CD14-positive monocyte (primary cell): ENCODE measurements around the gene ZDHHC14. TPM values are rescaled to one million over a fixed set of nuclear protein-coding genes. Genes with fewer than 3 reads are reported as not detected.
A peak's percentile ranks its signal among the peaks of the same experiment; 100 is the strongest.

Source experiments
- DNase-seq, 3 donors: peaks; one replicate each; pipeline ENCODE4 v3.0.0-alpha.2; 2011 to 2022
- H2AFZ ChIP-seq: 2 replicates; pipeline ENCODE4 v1.6.0; 2012; ENCODE audit warnings: mild to moderate bottlenecking, low read depth, low read length, inconsistent platforms; ENCODE audit not compliant: insufficient read depth, poor library complexity, severe bottlenecking
- H3K27ac ChIP-seq, 2 donors: 1 replicate in 1 of 2; 2 replicates in 1 of 2; pipeline ENCODE4 v1.5.1; 2012 to 2013; ENCODE audit warnings: low read length in 2 of 2, control low read depth in 1 of 2, inconsistent platforms in 1 of 2, low read depth in 1 of 2, mild to moderate bottlenecking in 1 of 2
- H3K27me3 ChIP-seq, 2 donors: one replicate each; pipeline versions ENCODE4 v1.6.0 to v1.6.1; 2011 to 2013; ENCODE audit warnings: low read length in 2 of 2; ENCODE audit not compliant: control insufficient read depth in 2 of 2, insufficient read depth in 2 of 2
- H3K36me3 ChIP-seq, 2 donors: replicated peaks in 1 of 2; 1 replicate in 1 of 2; 2 replicates in 1 of 2; pipeline versions ENCODE4 v1.5.1 to v1.6.1; 2012 to 2013; ENCODE audit warnings: low read length in 2 of 2, control low read depth in 1 of 2, inconsistent platforms in 1 of 2, mild to moderate bottlenecking in 1 of 2; ENCODE audit not compliant: insufficient read depth in 2 of 2, control insufficient read depth in 1 of 2
- H3K4me1 ChIP-seq, 2 donors: 1 replicate in 1 of 2; 2 replicates in 1 of 2; pipeline versions ENCODE4 v1.5.1 to v1.6.1; 2012 to 2013; ENCODE audit warnings: low read length in 2 of 2, control low read depth in 1 of 2, inconsistent platforms in 1 of 2, mild to moderate bottlenecking in 1 of 2, moderate library complexity in 1 of 2; ENCODE audit not compliant: insufficient read depth in 2 of 2, control insufficient read depth in 1 of 2
- H3K4me2 ChIP-seq: replicated peaks from 2 replicates; pipeline ENCODE3; 2012; ENCODE audit warnings: low read length, moderate library complexity, mild to moderate bottlenecking; ENCODE audit not compliant: poor library complexity, severe bottlenecking; ENCODE audit errors: extremely low read depth
- H3K4me3 ChIP-seq, 3 experiments: fragments of 200-600 bp in 1 of 3; sonication (generic) in 1 of 3; replicated peaks in 1 of 3; 1 replicate in 2 of 3; 2 replicates in 1 of 3; pipeline ENCODE4 v1.5.1; 2011 to 2013; ENCODE audit warnings: low read length in 3 of 3, mild to moderate bottlenecking in 3 of 3, control low read depth in 2 of 3, low read depth in 2 of 3, inconsistent platforms in 1 of 3, moderate library complexity in 1 of 3
- H3K79me2 ChIP-seq: 2 replicates; pipeline ENCODE4 v1.6.0; 2012; ENCODE audit warnings: mild to moderate bottlenecking, control low read depth, inconsistent platforms, low read length, moderate library complexity; ENCODE audit not compliant: insufficient read depth
- H3K9ac ChIP-seq: 2 replicates; pipeline ENCODE4 v1.6.0; 2017; ENCODE audit warnings: low read length, mild to moderate bottlenecking; ENCODE audit not compliant: insufficient read depth, poor library complexity, severe bottlenecking
- H3K9me3 ChIP-seq, 2 donors: replicated peaks in 1 of 2; 1 replicate in 1 of 2; 2 replicates in 1 of 2; pipeline versions ENCODE4 v1.5.1 to v1.6.1; 2012 to 2013; ENCODE audit warnings: low read length in 2 of 2, control low read depth in 1 of 2; ENCODE audit not compliant: control insufficient read depth in 1 of 2, insufficient read depth in 1 of 2
- H4K20me1 ChIP-seq: 2 replicates; pipeline ENCODE4 v1.6.0; 2012; ENCODE audit warnings: mild to moderate bottlenecking, low read length, control low read depth, moderate library complexity; ENCODE audit not compliant: insufficient read depth
- H3K27ac Mint-ChIP-seq, 7 donors: one replicate each; pipeline ENCODE4 v1.8.0; 2020; ENCODE audit warnings: mild to moderate bottlenecking in 7 of 7, mixed read lengths in 7 of 7, moderate library complexity in 6 of 7, inconsistent platforms in 2 of 7
- H3K27me3 Mint-ChIP-seq, 3 donors: one replicate each; pipeline ENCODE4 v1.8.0; 2021 to 2022; ENCODE audit warnings: low read depth in 3 of 3, mild to moderate bottlenecking in 3 of 3, mixed read lengths in 3 of 3, moderate library complexity in 3 of 3, inconsistent platforms in 1 of 3
- H3K36me3 Mint-ChIP-seq, 2 donors: one replicate each; pipeline ENCODE4 v1.8.0; 2020; ENCODE audit warnings: mixed read lengths in 2 of 2, inconsistent platforms in 1 of 2, mild to moderate bottlenecking in 1 of 2
- H3K4me1 Mint-ChIP-seq: one replicate; pipeline ENCODE4 v1.8.0; 2020; ENCODE audit warnings: mild to moderate bottlenecking, mixed read lengths
- H3K4me3 Mint-ChIP-seq, 2 donors: one replicate each; pipeline ENCODE4 v1.8.0; 2020; ENCODE audit warnings: mild to moderate bottlenecking in 2 of 2, mixed read lengths in 2 of 2, moderate library complexity in 1 of 2
- H3K9me3 Mint-ChIP-seq, 7 donors: one replicate each; pipeline ENCODE4 v1.8.0; 2020 to 2022; ENCODE audit warnings: mixed read lengths in 7 of 7, mild to moderate bottlenecking in 6 of 7, moderate library complexity in 6 of 7, inconsistent platforms in 2 of 7
- CTCF ChIP-seq: fragments of 200-600 bp; IDR thresholded peaks from one replicate; pipeline ENCODE4 v1.8.0; 2022; ENCODE audit warnings: antibody characterized with exemption, mild to moderate bottlenecking
- WGBS: methylation state at CpG from one replicate; pipeline ENCODE4 v1.1.5; 2013; ENCODE audit warnings: missing lambda C conversion rate; ENCODE audit not compliant: insufficient coverage; 5-methylcytosine and 5-hydroxymethylcytosine counted together
- intact Hi-C, 2 donors: fragments of 100-400 bp; cut with micrococcal nuclease; formaldehyde crosslinking; loops; one replicate each; pipeline versions ENCODE4 v1.15.0 to v1.15.1; 2023
- polyA plus RNA-seq, 3 donors: library from polyadenylated mRNA; depleted of rRNA in 1 of 3; unstranded in 2 of 3; stranded (reverse) in 1 of 3; fragments of 300-500 nt in 2 of 3; fragments of >200 nt in 1 of 3; fragmentation: Illumina TruSeq in 2 of 3; gene quantifications; 1 replicate in 2 of 3; 2 replicates in 1 of 3; pipeline ENCODE4 v1.2.3, GENCODE V29; 2012 to 2021

Gene ZDHHC14
- polyA plus RNA-seq, 3 donors = 0.30 to 1.7 (median 0.93) TPM

GRCh38 chr6:157412791-157413190, 31.8 kb downstream of the ZDHHC14 start:
- H3K4me3 Mint-ChIP-seq = no peak overlapping the region
- Histone ChIP-seq H3K79me2 (no peaks in the 10 kb centered on the region), H3K27me3 (no peaks in the 10 kb centered on the region), H3K9ac (no peak overlapping the region), H3K9me3 (no peaks in the 10 kb centered on the region), H3K27ac (no peak overlapping the region), H3K4me1 (no peaks in the 10 kb centered on the region), H3K36me3 (no peaks in the 10 kb centered on the region), H2AFZ (no peak overlapping the region), H3K4me2 (no peak overlapping the region), H3K4me3 (no peak overlapping the region), H4K20me1 (no peaks in the 10 kb centered on the region)
- peaks cover 0 to 3% (median 1%) of the 10 kb centered on the region in 3 donors for H3K27me3 Mint-ChIP-seq
- WGBS = 92% methylated on average over 11 of the region's 11 CpGs
- intact Hi-C loops = no loop called here
- H3K4me1 Mint-ChIP-seq = peaks cover 7% of the 10 kb centered on the region
- H3K9me3 Mint-ChIP-seq = peaks cover 0 to 3% (median 2%) of the 10 kb centered on the region in 7 donors
- no peak for TF ChIP-seq CTCF
- peak overlapping the region in 2 of 7 donors; percentile 57 to 60 for H3K27ac Mint-ChIP-seq
- H3K36me3 Mint-ChIP-seq = no peaks in the 10 kb centered on the region
- no peak for DNase-seq

- Histone ChIP-seq H3K9me3 (no peaks in the 10 kb centered on the region), H3K4me3 (no peak overlapping the region), H3K9ac (no peak overlapping the region), H4K20me1 (no peaks in the 10 kb centered on the region), H3K79me2 (no peaks in the 10 kb centered on the region), H3K4me1 (no peaks in the 10 kb centered on the region), H3K27ac (no peak overlapping the region), H3K4me2 (no peak overlapping the region), H3K36me3 (no peaks in the 10 kb centered on the region), H3K27me3 (no peaks in the 10 kb centered on the region), H2AFZ (no peak overlapping the region)
- DNase-seq = no peak
- intact Hi-C loops = no loop called here
- peak overlapping the region in 1 of 7 donors; percentile 28 for H3K27ac Mint-ChIP-seq
- H3K4me1 Mint-ChIP-seq = no peaks in the 10 kb centered on the region
- 98% methylated on average over 5 of the region's 8 CpGs for WGBS
- no peak overlapping the region for H3K4me3 Mint-ChIP-seq
- H3K9me3 Mint-ChIP-seq = peaks cover 0 to 3% (median 0%) of the 10 kb centered on the region in 7 donors
- H3K36me3 Mint-ChIP-seq = no peaks in the 10 kb centered on the region
- TF ChIP-seq CTCF = no peak
- H3K27me3 Mint-ChIP-seq = peaks cover 0 to 6% (median 0%) of the 10 kb centered on the region in 3 donors
These were observed 39.5 kb downstream of the ZDHHC14 start for GRCh38 chr6:157420497-157420896.
